ENCODE data around the gene NAP1L4.

DNA sequence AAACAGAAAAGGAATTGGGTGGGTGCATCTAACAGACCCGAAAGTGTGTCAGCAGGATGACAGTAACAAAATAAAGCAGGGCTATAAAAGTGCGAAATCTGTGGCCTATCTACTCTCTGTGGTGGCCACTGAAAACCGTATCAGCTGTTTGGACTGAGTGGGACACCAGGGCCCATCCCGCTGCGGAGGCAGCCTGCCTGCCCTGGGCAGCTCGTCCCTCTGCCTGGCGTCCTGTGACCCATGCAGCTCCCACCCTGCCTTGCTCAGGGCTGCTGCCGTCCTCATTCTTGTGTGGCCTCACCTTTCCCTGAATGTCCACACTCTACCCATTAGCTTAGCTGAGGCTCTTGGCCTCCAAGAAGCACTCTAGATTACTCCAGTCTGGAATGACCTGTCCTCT lies 34.7 kb upstream of the NAP1L4 start:
- no peak for TF ChIP-seq CTCF (IDR thresholded peaks at IDR 0.05)
- TF ChIP-seq ZFX (IDR thresholded peaks at IDR 0.05; ENCODE audit: borderline replicate concordance), result no peak

Measured in 22Rv1 (cell line).